A673 (cell line): ENCODE data around the gene SKA1.

Experiments used
- CTCF ChIP-seq: fragments of 300-800, 200-600 bp; sonication (generic); conservative IDR thresholded peaks from 2 replicates; pipeline ENCODE4 v1.5.1; 2017; ENCODE audit warnings: low read depth, mild to moderate bottlenecking, antibody characterized with exemption, low read length, moderate library complexity, mixed read lengths
- EZH2 ChIP-seq: fragments of 200-600 bp; sonication (generic); IDR thresholded peaks from 2 replicates; pipeline ENCODE4 v1.6.1; 2017; ENCODE audit warnings: borderline replicate concordance, low read depth, mild to moderate bottlenecking, mixed read lengths, antibody characterized with exemption, low read length; ENCODE audit not compliant: poor library complexity, severe bottlenecking

GRCh38 chr18:50340078-50340477 is 34.8 kb upstream of the SKA1 start:
- no peak for TF ChIP-seq EZH2
- TF ChIP-seq CTCF, result peak; percentile 31; the same call in 1 of the 2 replicates
